ENCODE results near the gene PSAP.
"Not testable (repeated sequence)": the region's sequence is repeated elsewhere in the genome, so short reads cannot be mapped to it uniquely, and the experiment has no call there.

PSAP gene

DNA sequence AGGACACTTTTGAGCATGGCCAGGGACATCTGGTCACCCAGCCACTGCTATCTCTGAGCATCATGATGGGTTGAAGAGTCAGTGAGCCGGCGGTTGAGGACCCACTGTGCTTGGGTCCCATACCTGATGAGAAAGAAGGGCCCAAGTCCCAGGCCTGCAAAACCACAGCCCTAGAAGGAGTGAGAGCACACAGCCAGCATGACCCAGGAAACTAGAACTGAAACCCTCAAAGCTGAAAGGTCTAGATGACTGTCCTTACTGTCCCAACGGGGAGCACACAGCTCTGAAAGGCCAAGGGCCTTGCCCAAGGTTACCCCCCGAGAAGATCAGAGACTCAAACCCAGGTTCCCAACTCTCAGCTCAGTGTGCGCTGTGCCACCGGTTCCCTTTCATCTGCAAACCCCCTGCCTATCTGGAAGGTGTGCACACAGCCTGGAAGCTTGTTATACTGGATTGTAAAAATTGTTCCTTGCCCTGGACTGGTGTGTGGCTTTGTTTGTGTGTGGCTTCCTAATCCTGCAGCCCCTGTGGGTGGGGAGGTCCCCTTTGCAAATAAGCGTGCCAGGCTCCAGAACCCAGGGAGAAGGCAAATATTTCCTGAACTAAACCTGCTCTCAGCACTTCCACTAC is 22.6 kb upstream of the PSAP start:
- no peak for DNase-seq (ENCODE audit: low read depth)

DNA sequence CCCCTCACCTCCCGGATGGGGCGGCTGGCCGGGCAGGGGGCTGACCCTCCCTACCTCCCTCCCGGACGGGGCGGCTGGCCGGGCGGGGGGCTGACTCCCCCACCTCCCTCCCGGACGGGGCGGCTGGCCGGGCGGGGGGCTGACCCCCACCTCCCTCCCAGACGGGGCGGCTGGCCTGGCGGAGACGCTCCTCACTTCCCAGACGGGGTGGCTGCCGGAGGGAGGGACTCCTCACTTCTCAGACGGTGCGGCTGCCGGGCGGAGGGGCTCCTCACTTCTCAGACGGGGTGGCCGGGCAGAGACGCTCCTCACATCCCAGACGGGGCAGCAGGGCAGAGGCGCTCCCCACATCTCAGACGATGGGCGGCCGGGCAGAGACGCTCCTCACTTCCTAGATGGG is 18.6 kb upstream of the PSAP start:
- not testable (repeated sequence) for DNase-seq (ENCODE audit: low read depth)

- no peak for DNase-seq (ENCODE audit: low read depth)
Observed at GRCh38 chr10:71868192-71868697, 17.2 kb upstream of the PSAP start.

GRCh38 chr10:71865561-71866041 is 14.6 kb upstream of the PSAP start:
- no peak for DNase-seq (ENCODE audit: low read depth)

GRCh38 chr10:71864911-71865361 is 13.9 kb upstream of the PSAP start:
- no peak for DNase-seq (ENCODE audit: low read depth)

DNA sequence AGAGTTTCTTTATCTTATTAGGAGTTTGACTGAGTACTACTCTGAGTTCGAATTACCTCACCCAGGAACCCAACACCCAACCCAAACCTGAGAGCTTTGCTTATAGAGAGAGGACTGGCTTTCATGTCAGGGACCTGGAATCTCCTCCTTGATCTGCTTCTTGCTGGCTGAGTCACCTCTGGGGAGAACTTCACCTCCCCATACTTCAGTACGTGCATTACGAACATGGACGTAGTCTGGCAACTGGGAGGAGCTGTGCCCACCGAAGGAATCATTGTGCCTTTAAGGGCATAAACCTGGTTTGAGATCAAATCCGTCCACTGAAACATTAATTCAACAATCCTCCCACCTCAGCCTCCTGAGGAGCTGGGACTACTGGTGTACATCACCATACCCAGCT is 12.2 kb upstream of the PSAP start:
- DNase-seq (ENCODE audit: low read depth), result no peak

DNA sequence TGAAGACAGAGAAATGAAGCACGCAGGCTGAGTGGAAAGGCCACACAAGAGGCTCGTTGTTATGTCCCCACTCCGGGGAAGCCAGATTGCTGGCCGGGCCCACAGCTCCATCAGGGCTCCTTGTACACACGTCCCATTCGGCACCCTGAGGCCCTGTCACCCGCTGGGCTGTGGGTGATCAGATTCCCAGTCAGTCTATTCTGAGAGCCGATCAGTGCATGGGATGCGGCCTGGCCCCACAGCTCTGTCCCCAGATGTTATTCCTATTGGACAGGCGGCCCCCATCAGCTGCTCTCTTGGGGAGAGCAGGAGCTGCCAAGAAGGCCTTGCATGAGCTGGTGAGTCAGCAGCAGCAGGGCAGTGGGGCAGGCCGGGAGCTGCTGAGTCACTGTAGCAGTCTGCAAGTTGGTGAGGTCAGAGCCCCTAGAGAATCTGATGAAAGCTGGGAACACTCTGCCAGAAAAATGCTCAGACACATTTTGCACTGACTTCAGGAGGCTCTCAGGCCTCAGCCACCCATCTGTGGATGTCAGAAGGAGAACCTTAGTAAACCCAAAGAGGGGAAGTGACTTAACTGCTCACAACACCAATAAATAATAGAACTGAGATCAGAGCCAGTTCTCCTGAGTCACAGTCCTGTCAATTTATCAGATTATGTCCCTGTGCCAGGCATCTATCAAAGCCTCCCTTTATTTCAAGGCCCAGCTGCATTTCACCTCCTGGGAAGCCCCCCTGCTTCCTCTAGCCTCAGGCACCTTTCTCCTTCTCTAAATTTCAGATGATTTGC is 9.4 kb upstream of the PSAP start:
- DNase-seq (ENCODE audit: low read depth), result no peak

DNA sequence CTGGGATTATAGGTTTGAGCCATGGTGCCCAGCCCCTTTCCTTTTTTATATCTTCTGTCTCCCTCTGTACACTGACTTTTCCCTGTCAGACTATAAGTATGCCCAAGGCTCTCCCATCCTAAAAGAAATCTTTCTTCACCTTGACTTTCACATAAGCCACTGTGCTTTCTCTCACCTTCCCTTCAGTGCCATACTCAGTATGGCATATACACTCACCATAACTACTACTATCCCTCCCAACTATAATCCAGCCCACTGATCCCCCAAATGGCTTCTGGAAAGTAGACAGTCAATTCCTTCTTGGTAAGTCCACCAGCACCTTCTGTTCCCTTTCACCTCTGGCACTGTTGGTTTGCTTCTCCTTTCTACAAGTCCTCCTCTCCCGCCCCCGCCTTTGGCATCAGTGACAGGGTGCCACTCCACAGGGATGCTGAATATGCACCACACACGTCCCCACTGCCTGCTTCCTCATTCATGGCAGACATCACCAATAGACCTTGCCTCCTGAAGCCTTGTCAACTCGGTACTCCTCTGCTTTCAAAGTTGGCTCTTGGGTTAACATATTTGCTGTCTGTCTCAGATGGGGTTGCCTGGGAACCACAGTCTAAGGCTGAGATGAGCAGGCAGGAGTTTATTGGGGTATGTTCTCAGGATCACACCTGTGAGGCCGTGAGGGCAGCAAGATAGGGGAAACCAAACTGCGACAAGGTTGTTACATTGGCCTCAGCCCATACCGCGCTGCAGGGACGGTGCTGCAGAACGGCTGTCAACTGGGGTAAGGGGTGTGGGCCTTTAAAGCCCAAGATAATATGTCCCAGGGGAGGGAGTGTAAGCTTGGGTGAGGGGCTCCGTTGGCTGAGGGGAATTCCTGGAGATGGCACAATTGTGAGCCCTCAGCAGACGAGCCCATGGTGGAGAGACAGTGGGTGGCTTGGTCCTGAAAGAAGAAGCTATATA is 7.2 kb upstream of the PSAP start:
- DNase-seq (ENCODE audit: low read depth), result no peak

GRCh38 chr10:71856619-71857018 is 5.6 kb upstream of the PSAP start:
- DNase-seq (ENCODE audit: low read depth), result no peak

GRCh38 chr10:71854031-71854430 is 3.0 kb upstream of the PSAP start:
- no peak for DNase-seq (ENCODE audit: low read depth)

DNA sequence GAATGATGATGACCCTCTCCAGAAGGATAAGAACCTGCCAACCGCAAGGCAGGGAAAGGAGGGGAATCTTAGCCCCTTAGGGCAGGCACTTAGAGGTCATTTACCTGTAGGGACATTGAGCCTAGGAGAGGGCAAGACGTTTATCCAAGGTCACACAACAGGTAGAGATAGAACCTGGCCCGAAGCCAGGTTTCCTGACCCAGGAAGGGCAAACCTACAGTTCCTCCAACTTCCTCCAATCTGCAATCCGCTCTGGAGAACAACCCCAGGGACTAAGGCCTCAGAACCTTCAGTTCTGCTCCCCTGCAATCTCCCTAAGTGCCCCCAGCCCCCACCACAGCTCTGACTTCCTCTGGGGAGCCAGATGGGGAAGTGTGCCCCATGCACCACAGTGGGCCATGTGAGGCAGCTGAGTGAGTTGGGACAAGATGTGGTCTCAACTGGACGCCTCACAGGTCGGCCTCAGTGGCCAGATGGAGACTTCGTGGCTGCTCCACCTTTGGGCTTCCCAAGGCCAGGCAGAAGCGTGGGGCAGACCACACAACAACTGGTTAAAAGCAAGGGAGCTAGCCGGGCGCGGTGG is 1.4 kb upstream of the PSAP start:
- no peak for DNase-seq (ENCODE audit: low read depth)

GRCh38 chr10:71851465-71852095 is 529 bp upstream of the PSAP start:
- not testable (repeated sequence) for DNase-seq (ENCODE audit: low read depth)

GRCh38 chr10:71850021-71850742 is 869 bp downstream of the PSAP start:
- no peak for DNase-seq (ENCODE audit: low read depth)

DNA sequence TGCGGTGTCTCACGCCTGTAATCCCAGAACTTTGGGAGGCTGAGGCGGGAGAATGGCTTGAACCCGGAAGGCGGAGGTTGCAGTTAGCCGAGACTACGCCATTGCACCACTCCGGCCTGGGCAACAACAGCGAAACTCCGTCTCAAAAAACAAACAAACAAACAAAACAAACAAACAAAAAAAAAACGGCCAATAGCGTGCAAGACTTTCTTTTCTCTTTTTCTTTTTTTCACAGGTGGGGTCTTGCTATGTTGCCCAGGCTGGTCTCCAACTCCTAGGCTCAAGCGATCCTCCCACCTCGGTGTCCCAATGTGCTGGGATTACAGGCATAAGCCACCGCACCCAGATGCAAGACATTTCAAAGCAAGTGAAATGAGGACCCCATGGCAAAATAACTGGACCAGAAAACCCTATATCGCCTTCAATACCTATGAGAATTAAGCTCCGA is 1.6 kb downstream of the PSAP start:
- DNase-seq (ENCODE audit: low read depth), result no peak

DNA sequence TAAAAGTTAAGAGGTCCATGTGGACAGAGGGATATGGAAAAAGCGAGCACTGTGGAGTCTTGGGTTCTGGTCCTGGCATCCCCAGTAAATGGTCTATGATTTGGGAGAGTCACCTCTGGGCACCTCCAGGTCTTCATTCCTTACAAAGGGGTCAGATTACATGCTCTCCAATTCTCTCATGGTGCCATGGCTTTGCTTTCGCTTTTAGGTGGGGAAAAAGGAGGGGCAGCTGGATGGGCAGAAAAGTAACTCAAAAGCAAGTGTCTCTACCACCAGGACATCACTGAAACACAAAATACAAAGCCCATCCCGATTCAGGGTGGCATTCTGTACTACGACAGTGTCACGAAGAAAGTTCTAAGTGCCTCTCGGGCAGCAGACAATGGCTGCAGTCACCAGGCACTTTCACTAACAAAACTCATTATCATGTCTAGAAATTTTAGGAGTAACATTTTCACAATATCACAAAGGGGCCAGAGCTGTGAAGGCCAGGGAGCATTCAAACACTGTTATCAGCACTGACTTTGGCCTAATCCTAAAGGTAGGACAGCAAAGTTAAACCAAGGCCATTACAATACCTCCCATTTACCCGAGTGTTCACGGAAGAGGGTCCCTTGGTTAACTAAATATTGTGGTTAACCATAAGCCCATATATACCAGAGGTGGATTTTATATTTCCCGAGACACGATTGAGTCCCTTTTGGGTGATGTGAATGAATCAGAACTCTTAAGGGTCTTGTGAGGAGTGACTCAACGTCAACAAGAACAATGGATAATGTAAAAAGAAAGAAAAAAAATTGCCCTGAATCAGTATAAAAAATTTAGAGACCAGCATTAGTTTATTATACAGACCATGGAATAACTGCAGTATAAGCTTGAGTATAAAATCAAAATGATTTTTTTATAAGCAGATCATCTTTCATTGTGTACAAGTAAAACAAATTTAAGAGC is 2.5 kb downstream of the PSAP start:
- no peak for DNase-seq (ENCODE audit: low read depth)

GRCh38 chr10:71847418-71847817 is 3.6 kb downstream of the PSAP start:
- DNase-seq (ENCODE audit: low read depth), result no peak

DNA sequence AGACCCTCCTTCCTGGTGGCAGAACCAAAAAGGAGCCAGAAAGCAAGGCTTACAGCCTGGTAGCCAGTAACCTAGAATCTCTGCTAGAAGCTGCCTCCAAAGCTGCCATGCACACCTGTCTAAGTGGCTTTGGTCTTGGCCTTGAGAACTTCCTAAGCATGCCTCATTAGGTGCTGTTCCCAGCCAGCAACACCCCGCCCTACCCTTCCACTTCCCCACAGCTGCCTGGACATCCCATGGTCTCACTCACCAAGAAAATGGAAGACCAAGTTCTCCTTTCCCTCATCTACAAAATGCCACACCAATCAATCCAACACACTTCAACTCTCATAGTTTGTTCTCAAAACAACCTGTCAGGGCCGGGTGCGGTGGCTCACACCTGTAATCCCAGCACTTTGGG is 4.2 kb downstream of the PSAP start:
- no peak for DNase-seq (ENCODE audit: low read depth)

GRCh38 chr10:71845410-71846405 is 5.3 kb downstream of the PSAP start:
- no peak for DNase-seq (ENCODE audit: low read depth)
